ENCODE data around the gene CD86.

CD86 gene

DNA sequence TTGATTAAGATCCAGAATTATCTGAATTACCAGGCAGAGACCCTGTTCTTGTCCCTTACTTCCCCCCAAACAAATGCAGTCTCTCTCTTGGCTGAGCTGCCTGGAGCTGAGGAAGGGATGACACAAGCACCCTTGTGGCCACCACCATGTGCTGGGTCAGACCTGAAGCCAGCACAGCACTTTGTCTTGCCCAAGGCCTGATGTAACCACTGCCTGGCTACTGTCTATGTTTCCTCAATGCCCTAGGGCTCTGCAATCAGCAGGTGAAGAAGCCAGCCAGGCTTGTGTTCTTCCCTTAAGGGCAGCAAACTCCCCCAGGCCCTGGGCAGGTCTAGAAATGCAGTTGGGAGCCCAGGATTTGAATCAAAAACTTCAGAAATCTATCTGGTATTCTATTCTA, 112.5 kb downstream of the CD86 start:
- no peak for DNase-seq

DNA sequence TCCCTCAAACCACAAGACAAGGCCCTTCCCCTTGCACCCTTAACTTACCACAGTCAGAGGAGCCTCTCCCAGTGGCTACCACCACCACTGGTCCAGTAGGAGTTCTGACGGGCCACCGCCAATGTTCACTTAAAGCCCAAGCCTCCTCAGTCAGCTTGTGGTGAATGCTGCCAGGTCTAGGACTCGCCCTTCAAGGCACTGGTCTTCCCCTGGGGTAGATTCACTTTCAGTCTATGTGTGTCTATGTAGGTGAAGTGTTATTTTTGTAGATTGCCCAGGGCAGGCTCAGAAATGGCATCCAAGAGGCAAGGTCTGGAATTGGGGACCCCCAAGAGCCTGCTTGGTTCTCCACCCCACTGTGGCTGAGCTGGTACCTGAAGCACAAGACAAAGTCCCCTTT, 112.9 kb downstream of the CD86 start:
- DNase-seq = no peak

GRCh38 chr3:122169911-122170310, 114.7 kb downstream of the CD86 start:
- no peak for DNase-seq
